ENCODE measurements around the gene IGFLR1. TPM values are rescaled to one million over a fixed set of nuclear protein-coding genes. Genes with fewer than 3 reads are reported as not detected.

IGFLR1 gene
- total and polyA plus RNA-seq, 2 of the 4 experiments (the other 2 are of a cell fraction), result 0.72 to 2.7 TPM

- Histone ChIP-seq H3K4me2 (ENCODE audit: low read depth, low read length) (no peak overlapping the region), H3K9me1 (ENCODE audit: insufficient read depth, low read length) (no peaks in the 10 kb centered on the region), H3K18ac (ENCODE audit: low read depth, low read length) (no peak overlapping the region), H2BK120ac (ENCODE audit: low read depth, low read length) (no peak overlapping the region), H3K14ac (replicated peaks; ENCODE audit: low read depth, low read length) (no peak overlapping the region), H3K4me3 (ENCODE audit: insufficient read depth, low read depth, low read length) (no peak overlapping the region), H3K27me3 (ENCODE audit: control insufficient read depth, insufficient read depth, low read length) (no peaks in the 10 kb centered on the region), H2BK20ac (ENCODE audit: low read depth, low read length) (no peak overlapping the region), H3K27ac (ENCODE audit: insufficient read depth, low read length) (no peak overlapping the region), H3K79me1 (ENCODE audit: low read depth in 1 of 2, low read length in 2 of 2) (peaks cover 10% of the 10 kb centered on the region in 2 experiments), H2BK15ac (ENCODE audit: low read depth, low read length) (no peak overlapping the region), H2AK9ac (replicated peaks; ENCODE audit: low read depth, low read length, poor library complexity) (no peak overlapping the region), H3K9me3 (ENCODE audit: control insufficient read depth, insufficient read depth, low read length) (no peaks in the 10 kb centered on the region), H3K56ac (ENCODE audit: extremely low read depth, insufficient read depth, low read length) (no peak overlapping the region), H3K9ac (ENCODE audit: low read depth, low read length) (no peak overlapping the region), H2BK5ac (ENCODE audit: low read depth, low read length, poor library complexity, severe bottlenecking) (no peak overlapping the region), H2AFZ (replicated peaks; ENCODE audit: low read length, poor library complexity) (no peak overlapping the region), H3K4me1 (ENCODE audit: control insufficient read depth, insufficient read depth, low read length) (no peaks in the 10 kb centered on the region), H2AK5ac (ENCODE audit: low read depth, low read length) (no peak overlapping the region), H3K36me3 (ENCODE audit: control insufficient read depth, insufficient read depth, low read length) (peaks cover 94% of the 10 kb centered on the region), H3K4ac (ENCODE audit: low read depth, low read length) (no peak overlapping the region), H3K23ac (ENCODE audit: low read depth, low read length) (no peak overlapping the region), H4K5ac (ENCODE audit: low read depth, low read length) (no peak overlapping the region), H4K20me1 (ENCODE audit: insufficient read depth, low read length) (peaks cover 17% of the 10 kb centered on the region), H4K91ac (ENCODE audit: insufficient read depth, low read depth, low read length) (no peak overlapping the region), H4K8ac (ENCODE audit: low read depth in 2 of 2, low read length in 2 of 2) (no peak overlapping the region)
- TF ChIP-seq USF2 (IDR thresholded peaks at IDR 0.05; ENCODE audit: low read depth, low read length) (no peak), POLR2A (IDR thresholded peaks at IDR 0.05; ENCODE audit: low read depth, low read length) (no peak), MAZ (IDR thresholded peaks at IDR 0.05; ENCODE audit: borderline replicate concordance, low read depth, low read length) (no peak), RCOR1 (IDR thresholded peaks at IDR 0.05; ENCODE audit: insufficient replicate concordance, low read length) (no peak), ELK1 (IDR thresholded peaks at IDR 0.05; ENCODE audit: borderline replicate concordance, low read depth, low read length) (no peak), NFE2L2 (IDR thresholded peaks at IDR 0.05; ENCODE audit: low read depth, low read length) (no peak), FOS (IDR thresholded peaks at IDR 0.05; ENCODE audit: low read depth, low read length) (no peak), BHLHE40 (IDR thresholded peaks at IDR 0.05; ENCODE audit: low read depth, low read length) (no peak), RFX5 (IDR thresholded peaks at IDR 0.05; ENCODE audit: low read depth, low read length) (no peak), CEBPB (IDR thresholded peaks at IDR 0.05; ENCODE audit: low read depth, low read length) (no peak), RAD21 (IDR thresholded peaks at IDR 0.05; ENCODE audit: low read length) (no peak), CHD1 (IDR thresholded peaks at IDR 0.05; ENCODE audit: low read depth, low read length) (no peak), MXI1 (IDR thresholded peaks at IDR 0.05; ENCODE audit: borderline replicate concordance, low read depth, low read length) (no peak), SMC3 (IDR thresholded peaks at IDR 0.05; ENCODE audit: low read depth, low read length) (no peak), CTCF (conservative IDR thresholded peaks at IDR 0.05; ENCODE audit: low read depth, low read length) (no peak), MAFK (IDR thresholded peaks at IDR 0.05; ENCODE audit: low read depth, low read length) (no peak)
- ATAC-seq (ENCODE audit: low read depth) (no peak), DNase-seq (no peak)
- ChIA-PET CTCF (no interaction called here), POLR2A (ENCODE audit: unreplicated experiment) (no interaction called here)
- 95% methylated on average over 15 of the region's 19 CpGs; no CpG with 5 or more reads in 1 of the 2 experiments for WGBS, 2 experiments (ENCODE audit: extremely low coverage in 2 of 2, insufficient read length in 1 of 2)
- intact Hi-C loops (cut with micrococcal nuclease), result no loop called here
- in situ Hi-C loops (cut with MboI; ENCODE audit: low sequenced_read_pairs), result no loop called here
- dilution Hi-C loops (cut with HindIII; ENCODE audit: low sequenced_read_pairs, unreplicated experiment), result no loop called here
- BruUV-seq (replicated peaks), result no TSS peak
These were observed 14.1 kb downstream of the IGFLR1 start for GRCh38 chr19:35727956-35728706.
